ENCODE data around the gene CCDC185.

DNA sequence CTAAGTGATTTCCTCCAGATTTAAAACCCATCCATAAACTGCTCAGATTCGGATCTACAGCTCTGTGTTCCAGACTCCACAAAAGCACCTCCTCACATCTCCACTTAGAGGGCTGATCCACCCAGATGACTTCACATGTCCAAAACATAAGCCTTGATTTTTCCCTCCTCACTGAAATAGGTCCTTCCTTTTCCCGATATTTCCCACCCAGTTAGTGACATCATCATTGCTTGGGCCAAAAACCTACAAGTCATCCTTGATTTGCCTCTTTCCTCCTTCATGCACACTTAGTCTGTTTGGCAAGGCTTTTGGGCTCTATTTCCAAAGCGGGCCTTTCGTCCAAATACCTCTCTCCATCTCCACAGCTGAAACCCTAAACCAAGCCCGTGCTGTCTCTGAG is 32.3 kb downstream of the CCDC185 start:
- TF ChIP-seq, protein P1, sequence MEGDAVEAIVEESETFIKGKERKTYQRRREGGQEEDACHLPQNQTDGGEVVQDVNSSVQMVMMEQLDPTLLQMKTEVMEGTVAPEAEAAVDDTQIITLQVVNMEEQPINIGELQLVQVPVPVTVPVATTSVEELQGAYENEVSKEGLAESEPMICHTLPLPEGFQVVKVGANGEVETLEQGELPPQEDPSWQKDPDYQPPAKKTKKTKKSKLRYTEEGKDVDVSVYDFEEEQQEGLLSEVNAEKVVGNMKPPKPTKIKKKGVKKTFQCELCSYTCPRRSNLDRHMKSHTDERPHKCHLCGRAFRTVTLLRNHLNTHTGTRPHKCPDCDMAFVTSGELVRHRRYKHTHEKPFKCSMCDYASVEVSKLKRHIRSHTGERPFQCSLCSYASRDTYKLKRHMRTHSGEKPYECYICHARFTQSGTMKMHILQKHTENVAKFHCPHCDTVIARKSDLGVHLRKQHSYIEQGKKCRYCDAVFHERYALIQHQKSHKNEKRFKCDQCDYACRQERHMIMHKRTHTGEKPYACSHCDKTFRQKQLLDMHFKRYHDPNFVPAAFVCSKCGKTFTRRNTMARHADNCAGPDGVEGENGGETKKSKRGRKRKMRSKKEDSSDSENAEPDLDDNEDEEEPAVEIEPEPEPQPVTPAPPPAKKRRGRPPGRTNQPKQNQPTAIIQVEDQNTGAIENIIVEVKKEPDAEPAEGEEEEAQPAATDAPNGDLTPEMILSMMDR (CRISPR knock-in tag; IDR thresholded peaks at IDR 0.05) = no peak
- TF ChIP-seq, protein P2, sequence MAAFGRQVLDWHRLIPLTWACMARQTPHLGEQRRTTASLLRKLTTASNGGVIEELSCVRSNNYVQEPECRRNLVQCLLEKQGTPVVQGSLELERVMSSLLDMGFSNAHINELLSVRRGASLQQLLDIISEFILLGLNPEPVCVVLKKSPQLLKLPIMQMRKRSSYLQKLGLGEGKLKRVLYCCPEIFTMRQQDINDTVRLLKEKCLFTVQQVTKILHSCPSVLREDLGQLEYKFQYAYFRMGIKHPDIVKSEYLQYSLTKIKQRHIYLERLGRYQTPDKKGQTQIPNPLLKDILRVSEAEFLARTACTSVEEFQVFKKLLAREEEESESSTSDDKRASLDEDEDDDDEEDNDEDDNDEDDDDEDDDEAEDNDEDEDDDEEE (CRISPR knock-in tag; IDR thresholded peaks at IDR 0.05) = no peak
- TF ChIP-seq, protein P3, sequence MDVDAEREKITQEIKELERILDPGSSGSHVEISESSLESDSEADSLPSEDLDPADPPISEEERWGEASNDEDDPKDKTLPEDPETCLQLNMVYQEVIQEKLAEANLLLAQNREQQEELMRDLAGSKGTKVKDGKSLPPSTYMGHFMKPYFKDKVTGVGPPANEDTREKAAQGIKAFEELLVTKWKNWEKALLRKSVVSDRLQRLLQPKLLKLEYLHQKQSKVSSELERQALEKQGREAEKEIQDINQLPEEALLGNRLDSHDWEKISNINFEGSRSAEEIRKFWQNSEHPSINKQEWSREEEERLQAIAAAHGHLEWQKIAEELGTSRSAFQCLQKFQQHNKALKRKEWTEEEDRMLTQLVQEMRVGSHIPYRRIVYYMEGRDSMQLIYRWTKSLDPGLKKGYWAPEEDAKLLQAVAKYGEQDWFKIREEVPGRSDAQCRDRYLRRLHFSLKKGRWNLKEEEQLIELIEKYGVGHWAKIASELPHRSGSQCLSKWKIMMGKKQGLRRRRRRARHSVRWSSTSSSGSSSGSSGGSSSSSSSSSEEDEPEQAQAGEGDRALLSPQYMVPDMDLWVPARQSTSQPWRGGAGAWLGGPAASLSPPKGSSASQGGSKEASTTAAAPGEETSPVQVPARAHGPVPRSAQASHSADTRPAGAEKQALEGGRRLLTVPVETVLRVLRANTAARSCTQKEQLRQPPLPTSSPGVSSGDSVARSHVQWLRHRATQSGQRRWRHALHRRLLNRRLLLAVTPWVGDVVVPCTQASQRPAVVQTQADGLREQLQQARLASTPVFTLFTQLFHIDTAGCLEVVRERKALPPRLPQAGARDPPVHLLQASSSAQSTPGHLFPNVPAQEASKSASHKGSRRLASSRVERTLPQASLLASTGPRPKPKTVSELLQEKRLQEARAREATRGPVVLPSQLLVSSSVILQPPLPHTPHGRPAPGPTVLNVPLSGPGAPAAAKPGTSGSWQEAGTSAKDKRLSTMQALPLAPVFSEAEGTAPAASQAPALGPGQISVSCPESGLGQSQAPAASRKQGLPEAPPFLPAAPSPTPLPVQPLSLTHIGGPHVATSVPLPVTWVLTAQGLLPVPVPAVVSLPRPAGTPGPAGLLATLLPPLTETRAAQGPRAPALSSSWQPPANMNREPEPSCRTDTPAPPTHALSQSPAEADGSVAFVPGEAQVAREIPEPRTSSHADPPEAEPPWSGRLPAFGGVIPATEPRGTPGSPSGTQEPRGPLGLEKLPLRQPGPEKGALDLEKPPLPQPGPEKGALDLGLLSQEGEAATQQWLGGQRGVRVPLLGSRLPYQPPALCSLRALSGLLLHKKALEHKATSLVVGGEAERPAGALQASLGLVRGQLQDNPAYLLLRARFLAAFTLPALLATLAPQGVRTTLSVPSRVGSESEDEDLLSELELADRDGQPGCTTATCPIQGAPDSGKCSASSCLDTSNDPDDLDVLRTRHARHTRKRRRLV (CRISPR knock-in tag; IDR thresholded peaks at IDR 0.05) = no peak
- no peak for TF ChIP-seq CEBPB (IDR thresholded peaks at IDR 0.05; ENCODE audit: borderline replicate concordance, low read depth, low read length)
- TF ChIP-seq ZNF496 (CRISPR knock-in tag; IDR thresholded peaks at IDR 0.05; ENCODE audit: insufficient replicate concordance) = no peak
- no peak for TF ChIP-seq PITX1 (CRISPR knock-in tag; IDR thresholded peaks at IDR 0.05)

Data from HepG2 (cell line).